Transverse colon (tissue), 4 donors: Measurements from ENCODE around the gene RIMS1. TPM values are rescaled to one million over a fixed set of nuclear protein-coding genes. Genes with fewer than 3 reads are reported as not detected.

ENCODE experiments used
- DNase-seq: peaks from one replicate; pipeline ENCODE4 v3.0.0-alpha.2; 2019
- H3K27ac ChIP-seq, 4 donors: fragments of 200-600 bp; sonication (generic); 2 replicates each; pipeline ENCODE4 v1.5.1; 2016 to 2018; ENCODE audit warnings: inconsistent platforms in 4 of 4
- H3K27me3 ChIP-seq: fragments of 200-600 bp; sonication (generic); 2 replicates; pipeline ENCODE4 v1.5.1; 2017; ENCODE audit warnings: inconsistent platforms
- H3K36me3 ChIP-seq, 4 donors: fragments of 200-600 bp; sonication (generic); 2 replicates each; pipeline ENCODE4 v1.5.1; 2017 to 2019; ENCODE audit warnings: inconsistent platforms in 4 of 4
- H3K4me1 ChIP-seq, 4 donors: fragments of 200-600 bp; sonication (generic); 2 replicates each; pipeline ENCODE4 v1.5.1; 2017 to 2020; ENCODE audit warnings: inconsistent platforms in 4 of 4
- H3K4me3 ChIP-seq, 4 donors: fragments of 200-600 bp; sonication (generic); 1 replicate in 1 of 4; 2 replicates in 3 of 4; pipeline versions ENCODE4 v1.5.1 to v1.6.1; 2017 to 2019; ENCODE audit warnings: inconsistent platforms in 4 of 4
- H3K9me3 ChIP-seq, 2 donors: fragments of 200-600 bp; sonication (generic); 2 replicates each; pipeline ENCODE4 v1.5.1; 2017 to 2019; ENCODE audit warnings: inconsistent platforms in 2 of 2
- EP300 ChIP-seq: sonication (generic); formaldehyde crosslinking; IDR thresholded peaks from one replicate; pipeline ENCODE4 v1.6.1; 2017; ENCODE audit warnings: antibody characterized with exemption, low read depth
- POLR2A ChIP-seq: fragments of 450-650 bp; IDR thresholded peaks from one replicate; pipeline ENCODE4 v1.6.1; 2016; ENCODE audit warnings: antibody characterized with exemption, mild to moderate bottlenecking, moderate library complexity
- POLR2AphosphoS5 ChIP-seq, 3 donors: sonication (generic); formaldehyde crosslinking; IDR thresholded peaks; one replicate each; pipeline ENCODE4 v1.6.1; 2016; ENCODE audit warnings: antibody characterized with exemption in 3 of 3
- WGBS, 2 donors: methylation state at CpG; one replicate each; pipeline ENCODE4 v1.1.5; 2018; ENCODE audit warnings: low coverage in 1 of 2; 5-methylcytosine and 5-hydroxymethylcytosine counted together
- in situ Hi-C, 4 donors: fragments of 200-750 bp; cut with MboI; loops; one replicate each; pipeline versions ENCODE4 v1.15.0 to v1.15.1; 2017; ENCODE audit warnings: low sequenced_read_pairs in 3 of 4, low pct_ligation_motif_present in 1 of 4, low pct_unique_long_range_greater_than_20kb in 1 of 4
- intact Hi-C: fragments of 100-400 bp; cut with DNase I; formaldehyde crosslinking; loops from one replicate; pipeline ENCODE4 v1.15.1; 2023; ENCODE audit warnings: low total_unique reads
- total RNA-seq, 4 donors: library from RNA; depleted of rRNA; stranded (reverse); fragments of >200 nt; gene quantifications; one replicate each; pipeline ENCODE4 v1.1.0, GENCODE V29; 2016
- TF ChIP-seq, protein P1 (sequence below), 5 experiments: fragments of 200-600 bp in 3 of 5; fragments of 450-650 bp in 2 of 5; sonication (generic) in 3 of 5; IDR thresholded peaks; 1 replicate in 2 of 5; 2 replicates in 3 of 5; pipeline ENCODE4 v1.5.1; 2016 to 2017; ENCODE audit warnings: antibody characterized with exemption in 5 of 5, inconsistent platforms in 3 of 5, mild to moderate bottlenecking in 2 of 5, moderate library complexity in 1 of 5

The RIMS1 gene
- total RNA-seq, 4 donors from 2014 or later: 0.32 to 0.41 TPM; not detected in 2

DNA sequence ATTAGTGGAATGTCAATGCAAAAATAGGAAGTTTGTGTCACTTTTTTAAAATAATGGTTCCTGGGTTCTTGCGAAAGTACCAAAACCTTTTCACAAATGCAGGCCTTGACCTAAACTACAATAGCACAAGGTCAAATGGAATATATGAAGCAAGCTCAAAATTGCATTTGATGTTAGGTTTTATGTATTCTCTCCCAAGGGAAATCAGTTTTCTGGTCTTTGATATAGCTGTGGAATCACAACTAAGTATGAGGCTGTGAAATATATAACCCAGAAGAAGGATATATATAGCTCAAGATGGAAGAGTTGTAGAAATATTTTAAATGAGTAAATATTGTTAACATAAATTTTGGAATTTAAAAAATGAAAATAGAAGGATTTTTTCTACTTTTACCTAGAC lies 327.3 kb downstream of the RIMS1 start:
- no peaks in the 10 kb centered on the region for H3K27me3 ChIP-seq
- WGBS, 2 donors: 98 to 100% methylated on average over 1 of the region's 1 CpG
- in situ Hi-C loops: no loop called here

DNA sequence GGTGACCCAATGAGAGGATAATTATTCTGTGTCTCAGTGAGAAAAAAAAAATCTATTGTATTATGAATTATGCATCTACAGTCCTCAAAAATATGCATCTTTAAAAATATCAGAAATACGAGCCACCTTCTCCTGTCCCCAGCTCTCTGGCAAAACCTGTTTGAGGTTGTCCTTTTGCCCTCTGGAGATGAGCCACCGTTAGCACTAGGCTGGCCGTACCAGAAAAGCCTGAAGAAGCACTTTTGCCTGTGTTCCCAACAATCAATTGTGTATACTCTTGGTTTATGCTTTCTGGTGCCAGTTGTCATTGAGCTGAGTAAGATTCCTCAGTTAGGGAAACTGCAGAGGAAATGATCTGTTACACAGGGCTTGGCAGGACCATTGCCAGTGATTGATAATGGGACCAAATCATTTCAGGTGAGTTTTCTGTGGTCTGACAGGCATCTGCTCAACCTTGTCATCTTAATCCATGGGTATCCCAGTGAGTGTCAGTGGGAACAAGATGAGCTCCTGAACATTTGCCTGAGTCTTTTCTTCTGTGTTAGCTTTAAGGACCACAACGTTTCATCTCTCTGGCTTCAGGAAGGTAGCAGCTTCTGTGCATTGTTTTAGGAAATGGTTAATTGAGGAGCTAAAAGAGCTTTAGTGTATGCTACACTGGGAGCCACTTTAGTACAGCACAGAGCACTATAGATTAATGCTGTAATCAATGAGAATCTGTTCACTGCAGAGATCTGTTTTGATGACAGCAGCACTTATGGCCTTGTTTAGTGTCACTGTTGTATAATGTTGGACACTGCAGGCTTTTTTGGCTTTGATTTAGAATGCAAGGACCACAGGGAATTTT lies 330.1 kb downstream of the RIMS1 start:
- no peaks in the 10 kb centered on the region for H3K36me3 ChIP-seq
- in situ Hi-C loops (no loop called here), intact Hi-C loops (no loop called here)
- H3K27ac ChIP-seq: no peak overlapping the region
- H3K4me3 ChIP-seq: no peak overlapping the region
- no peak for DNase-seq
- H3K27me3 ChIP-seq: no peaks in the 10 kb centered on the region
- no peaks in the 10 kb centered on the region for H3K9me3 ChIP-seq
- TF ChIP-seq POLR2AphosphoS5 (IDR thresholded peaks at IDR 0.05): no peak
- no peak for TF ChIP-seq EP300
- no peak for TF ChIP-seq POLR2A
- TF ChIP-seq, protein P1, sequence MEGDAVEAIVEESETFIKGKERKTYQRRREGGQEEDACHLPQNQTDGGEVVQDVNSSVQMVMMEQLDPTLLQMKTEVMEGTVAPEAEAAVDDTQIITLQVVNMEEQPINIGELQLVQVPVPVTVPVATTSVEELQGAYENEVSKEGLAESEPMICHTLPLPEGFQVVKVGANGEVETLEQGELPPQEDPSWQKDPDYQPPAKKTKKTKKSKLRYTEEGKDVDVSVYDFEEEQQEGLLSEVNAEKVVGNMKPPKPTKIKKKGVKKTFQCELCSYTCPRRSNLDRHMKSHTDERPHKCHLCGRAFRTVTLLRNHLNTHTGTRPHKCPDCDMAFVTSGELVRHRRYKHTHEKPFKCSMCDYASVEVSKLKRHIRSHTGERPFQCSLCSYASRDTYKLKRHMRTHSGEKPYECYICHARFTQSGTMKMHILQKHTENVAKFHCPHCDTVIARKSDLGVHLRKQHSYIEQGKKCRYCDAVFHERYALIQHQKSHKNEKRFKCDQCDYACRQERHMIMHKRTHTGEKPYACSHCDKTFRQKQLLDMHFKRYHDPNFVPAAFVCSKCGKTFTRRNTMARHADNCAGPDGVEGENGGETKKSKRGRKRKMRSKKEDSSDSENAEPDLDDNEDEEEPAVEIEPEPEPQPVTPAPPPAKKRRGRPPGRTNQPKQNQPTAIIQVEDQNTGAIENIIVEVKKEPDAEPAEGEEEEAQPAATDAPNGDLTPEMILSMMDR (IDR thresholded peaks at IDR 0.05): no peak
- H3K4me1 ChIP-seq: no peaks in the 10 kb centered on the region
- WGBS, 2 donors: 30 to 72% methylated on average over 3 to 4 of the region's 4 CpGs

More for the DNA sequence above, 327.3 kb downstream of the RIMS1 start:
- intact Hi-C loops: no loop called here
- no peak for TF ChIP-seq POLR2A
- no peak for TF ChIP-seq EP300
- TF ChIP-seq, protein P1 (IDR thresholded peaks at IDR 0.05): no peak
- no peak for TF ChIP-seq POLR2AphosphoS5 (IDR thresholded peaks at IDR 0.05)
- DNase-seq: no peak
- Histone ChIP-seq H3K9me3 (no peaks in the 10 kb centered on the region), H3K4me3 (no peak overlapping the region), H3K27ac (no peak overlapping the region), H3K4me1 (no peaks in the 10 kb centered on the region), H3K36me3 (no peaks in the 10 kb centered on the region)

DNA sequence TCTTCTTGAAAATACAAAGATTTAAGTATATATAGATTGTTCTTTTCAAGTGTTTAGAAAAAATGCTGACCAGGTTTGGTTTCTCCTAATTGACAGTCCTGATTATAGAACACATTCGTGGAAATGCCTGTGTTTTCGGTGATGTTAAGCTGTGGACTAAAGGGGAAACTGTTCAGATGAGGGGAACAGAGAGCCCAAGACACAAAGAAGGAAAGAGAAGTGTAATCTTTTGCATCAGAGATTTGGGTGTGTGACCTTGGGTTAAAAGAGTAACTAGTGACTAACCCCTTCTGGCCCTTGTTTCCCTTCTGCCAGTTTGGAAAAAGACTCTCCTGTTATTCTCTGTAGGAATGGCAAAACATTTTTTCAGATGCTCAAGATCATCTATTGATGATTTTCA lies 331.3 kb downstream of the RIMS1 start:
- WGBS, 2 donors: 90 to 100% methylated on average over 2 of the region's 2 CpGs
- intact Hi-C loops (no loop called here), in situ Hi-C loops (no loop called here)
- H3K27ac ChIP-seq: no peak overlapping the region
- no peaks in the 10 kb centered on the region for H3K27me3 ChIP-seq
- H3K9me3 ChIP-seq: no peaks in the 10 kb centered on the region
- no peak for TF ChIP-seq POLR2AphosphoS5 (IDR thresholded peaks at IDR 0.05)
- TF ChIP-seq EP300: no peak
- TF ChIP-seq, protein P1 (IDR thresholded peaks at IDR 0.05): no peak
- TF ChIP-seq POLR2A: no peak
- H3K4me1 ChIP-seq: no peaks in the 10 kb centered on the region
- no peak overlapping the region for H3K4me3 ChIP-seq
- no peaks in the 10 kb centered on the region for H3K36me3 ChIP-seq
- DNase-seq: no peak

DNA sequence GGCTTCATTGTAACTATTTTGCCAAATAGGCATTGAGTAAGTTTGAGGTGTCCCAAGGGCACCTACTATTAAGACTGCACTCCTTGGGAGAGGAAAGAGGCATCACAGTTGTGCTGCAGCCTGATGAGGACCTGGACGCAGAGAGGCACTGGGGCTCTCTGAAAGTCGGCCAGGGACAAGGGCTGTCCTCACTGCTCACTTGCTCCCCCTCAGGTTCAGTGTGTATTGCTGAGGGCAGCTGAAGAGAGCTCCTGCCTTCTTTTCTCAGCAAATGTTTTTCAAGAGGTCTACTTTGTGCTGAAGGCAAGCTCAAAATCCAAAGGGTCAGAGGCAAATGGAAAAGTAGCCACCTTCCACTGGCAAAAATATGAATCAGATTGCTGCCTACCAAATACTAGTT lies 331.8 kb downstream of the RIMS1 start:
- WGBS, 2 donors: 16% methylated on average over 2 of the region's 2 CpGs; no CpG with 5 or more reads in 1 of the 2 donors
- in situ Hi-C loops: no loop called here
- Histone ChIP-seq H3K9me3 (no peaks in the 10 kb centered on the region), H3K27ac (no peak overlapping the region), H3K4me3 (no peak overlapping the region), H3K4me1 (no peaks in the 10 kb centered on the region), H3K27me3 (no peaks in the 10 kb centered on the region), H3K36me3 (no peaks in the 10 kb centered on the region)
- intact Hi-C loops: no loop called here
- DNase-seq: no peak
- TF ChIP-seq POLR2AphosphoS5 (IDR thresholded peaks at IDR 0.05): no peak
- TF ChIP-seq, protein P1 (IDR thresholded peaks at IDR 0.05): no peak
- no peak for TF ChIP-seq EP300
- no peak for TF ChIP-seq POLR2A
